GM20000 (cell line): Measurements from ENCODE around the gene DAB2IP.
A peak's percentile ranks its signal among the peaks of the same experiment; 100 is the strongest.
"Not testable (repeated sequence)": the region's sequence is repeated elsewhere in the genome, so short reads cannot be mapped to it uniquely, and the experiment has no call there.

Experiments used
- DNase-seq: peaks from one replicate; pipeline ENCODE4 v3.0.0; 2012; ENCODE audit warnings: low spot score
- CTCF ChIP-seq: IDR thresholded peaks from 2 replicates; pipeline ENCODE4 v1.5.1; 2012; ENCODE audit warnings: mild to moderate bottlenecking, control low read depth; ENCODE audit errors: extremely low read depth, missing control alignments

DAB2IP gene

GRCh38 chr9:121619545-121620324 lies 31.7 kb upstream of the DAB2IP start:
- no peak for TF ChIP-seq CTCF
- no peak for DNase-seq

- no peak for DNase-seq
- TF ChIP-seq CTCF: no peak
Observed at GRCh38 chr9:121620325-121620673, 31.1 kb upstream of the DAB2IP start.

- TF ChIP-seq CTCF: peak; percentile 30
- DNase-seq: peak; percentile 48
Observed at GRCh38 chr9:121620777-121621449, 30.5 kb upstream of the DAB2IP start.

- no peak for DNase-seq
- TF ChIP-seq CTCF: no peak
Observed at GRCh38 chr9:121622387-121623203, 28.8 kb upstream of the DAB2IP start.

GRCh38 chr9:121623430-121623829 lies 28.0 kb upstream of the DAB2IP start:
- DNase-seq: not testable (repeated sequence)

- TF ChIP-seq CTCF: no peak
- DNase-seq: no peak
Observed at GRCh38 chr9:121625590-121625989, 25.8 kb upstream of the DAB2IP start.

GRCh38 chr9:121626012-121626411 lies 25.4 kb upstream of the DAB2IP start:
- DNase-seq: no peak
- TF ChIP-seq CTCF: no peak
